Esophagus muscularis mucosa (tissue), 3 donors: Measurements from ENCODE around the gene RSPH10B2.
"Not testable (repeated sequence)": the region's sequence is repeated elsewhere in the genome, so short reads cannot be mapped to it uniquely, and the experiment has no call there.

Experiments used
- POLR2A ChIP-seq: fragments of 450-650 bp; IDR thresholded peaks from one replicate; pipeline ENCODE4 v1.6.1; 2017; ENCODE audit warnings: antibody characterized with exemption, moderate library complexity, mild to moderate bottlenecking, low read depth
- TF ChIP-seq, protein P1 (sequence below), 3 experiments: fragments of 200-600 bp in 2 of 3; fragments of 450-650 bp in 1 of 3; sonication (generic) in 2 of 3; IDR thresholded peaks; one replicate each; pipeline ENCODE4 v1.5.1; 2017 to 2019; ENCODE audit warnings: antibody characterized with exemption in 3 of 3, mild to moderate bottlenecking in 2 of 3, moderate library complexity in 1 of 3

DNA sequence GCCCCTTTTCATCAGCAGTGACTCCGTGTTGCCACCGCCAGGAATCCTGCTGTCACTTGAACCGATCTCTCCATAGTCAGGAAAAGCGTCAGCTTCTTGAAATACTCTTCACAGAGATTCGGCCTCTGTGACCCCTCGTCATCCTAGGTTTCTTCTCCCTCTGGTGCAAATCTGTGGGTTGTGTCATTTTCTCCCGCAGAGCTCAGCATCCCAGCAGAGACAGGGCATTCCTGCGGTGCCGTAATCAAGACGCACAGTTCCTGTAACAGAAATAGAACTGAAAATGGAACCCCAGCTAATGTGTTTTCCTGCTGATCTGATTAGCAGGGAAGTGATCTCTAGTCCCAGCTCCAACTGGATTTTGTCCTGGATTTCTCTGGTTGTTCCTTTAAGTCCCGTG, 40.4 kb downstream of the RSPH10B2 start:
- TF ChIP-seq, protein P1, sequence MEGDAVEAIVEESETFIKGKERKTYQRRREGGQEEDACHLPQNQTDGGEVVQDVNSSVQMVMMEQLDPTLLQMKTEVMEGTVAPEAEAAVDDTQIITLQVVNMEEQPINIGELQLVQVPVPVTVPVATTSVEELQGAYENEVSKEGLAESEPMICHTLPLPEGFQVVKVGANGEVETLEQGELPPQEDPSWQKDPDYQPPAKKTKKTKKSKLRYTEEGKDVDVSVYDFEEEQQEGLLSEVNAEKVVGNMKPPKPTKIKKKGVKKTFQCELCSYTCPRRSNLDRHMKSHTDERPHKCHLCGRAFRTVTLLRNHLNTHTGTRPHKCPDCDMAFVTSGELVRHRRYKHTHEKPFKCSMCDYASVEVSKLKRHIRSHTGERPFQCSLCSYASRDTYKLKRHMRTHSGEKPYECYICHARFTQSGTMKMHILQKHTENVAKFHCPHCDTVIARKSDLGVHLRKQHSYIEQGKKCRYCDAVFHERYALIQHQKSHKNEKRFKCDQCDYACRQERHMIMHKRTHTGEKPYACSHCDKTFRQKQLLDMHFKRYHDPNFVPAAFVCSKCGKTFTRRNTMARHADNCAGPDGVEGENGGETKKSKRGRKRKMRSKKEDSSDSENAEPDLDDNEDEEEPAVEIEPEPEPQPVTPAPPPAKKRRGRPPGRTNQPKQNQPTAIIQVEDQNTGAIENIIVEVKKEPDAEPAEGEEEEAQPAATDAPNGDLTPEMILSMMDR (IDR thresholded peaks at IDR 0.05): not testable (repeated sequence)
- not testable (repeated sequence) for TF ChIP-seq POLR2A
